ENCODE measurements around the gene SIK2.
A peak's percentile ranks its signal among the peaks of the same experiment; 100 is the strongest.
"Not testable (repeated sequence)": the region's sequence is repeated elsewhere in the genome, so short reads cannot be mapped to it uniquely, and the experiment has no call there.

SIK2 gene

DNA sequence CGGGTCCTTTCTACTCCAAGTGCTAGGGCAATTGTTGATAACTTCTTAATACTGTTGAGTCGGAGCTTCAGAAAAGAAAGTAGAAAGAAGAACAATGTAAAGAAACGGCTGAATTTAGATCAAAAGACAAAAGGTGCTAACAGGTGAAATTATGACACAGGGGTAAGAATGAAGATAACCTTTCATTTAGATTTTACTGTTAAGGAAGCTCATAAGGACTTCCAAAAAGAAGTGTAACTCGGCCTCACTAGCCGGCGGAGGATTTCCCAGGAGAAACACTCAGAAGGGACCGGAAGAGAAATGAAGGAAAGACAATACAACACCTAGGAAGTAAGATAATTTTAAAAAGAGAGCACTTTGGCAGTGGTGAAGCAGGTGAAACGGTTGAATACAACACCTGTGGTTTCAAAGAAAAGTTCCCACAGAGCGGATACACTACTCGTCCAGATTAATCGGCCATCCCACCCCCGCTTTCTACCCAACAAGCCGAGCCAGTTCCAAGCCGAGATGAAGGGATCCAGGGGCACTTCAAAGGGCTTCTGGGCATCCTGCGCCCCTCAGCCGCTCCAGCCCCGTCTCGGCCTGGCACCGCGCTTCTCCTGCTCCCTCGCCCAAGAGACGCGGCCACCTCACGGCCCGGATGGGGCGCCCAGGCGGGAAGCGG lies 163.2 kb downstream of the SIK2 start:
- DNase-seq, result peak; percentile 16

DNA sequence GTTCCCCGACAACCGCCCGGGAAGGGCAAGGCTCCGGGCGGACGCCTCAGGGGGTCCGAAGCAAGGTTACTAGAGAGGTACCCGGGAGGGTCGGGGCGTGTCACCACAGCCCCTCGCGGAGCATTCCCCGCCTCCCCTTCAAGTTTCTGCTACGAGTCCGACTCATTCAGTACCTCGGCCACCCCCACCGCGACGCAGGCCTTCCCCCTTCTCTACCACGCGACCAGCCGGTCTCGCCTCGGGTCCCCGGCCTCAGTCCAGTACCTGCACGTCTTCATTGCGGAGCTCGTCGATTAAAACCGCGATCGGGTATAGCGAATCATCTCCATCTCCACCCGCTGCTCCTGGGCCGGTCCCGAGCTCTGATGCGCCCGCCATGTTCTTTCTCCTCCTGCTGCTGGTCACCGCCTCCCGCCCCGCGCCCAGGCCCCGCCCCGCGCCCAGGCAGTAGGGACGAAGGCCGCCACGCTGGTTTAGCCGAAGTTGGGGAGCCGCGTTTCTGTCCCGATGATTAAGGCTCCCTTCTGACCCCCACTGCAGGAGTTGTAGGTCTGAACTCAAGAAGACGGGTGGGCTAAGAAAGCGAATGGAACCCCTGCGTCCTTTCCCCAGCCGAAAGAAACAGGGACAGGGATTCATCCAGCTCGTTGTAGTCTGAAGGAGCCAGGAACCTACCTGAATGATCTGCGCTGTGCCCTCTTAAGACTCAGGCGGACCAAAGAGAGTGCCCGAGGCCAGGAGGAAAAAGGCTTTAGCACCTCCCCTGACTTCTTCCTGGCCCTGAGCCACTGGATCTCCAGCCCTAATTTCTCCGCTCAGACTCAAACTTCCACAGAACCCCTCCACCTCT lies 164.0 kb downstream of the SIK2 start, which contains the start of gene PPP2R1B:
Gene PPP2R1B (minus strand): TSS at position 406 of the 850 bp plus-strand sequence. CDS start 28 bp downstream, at position 378.
- peak; percentile 81 for DNase-seq

DNA sequence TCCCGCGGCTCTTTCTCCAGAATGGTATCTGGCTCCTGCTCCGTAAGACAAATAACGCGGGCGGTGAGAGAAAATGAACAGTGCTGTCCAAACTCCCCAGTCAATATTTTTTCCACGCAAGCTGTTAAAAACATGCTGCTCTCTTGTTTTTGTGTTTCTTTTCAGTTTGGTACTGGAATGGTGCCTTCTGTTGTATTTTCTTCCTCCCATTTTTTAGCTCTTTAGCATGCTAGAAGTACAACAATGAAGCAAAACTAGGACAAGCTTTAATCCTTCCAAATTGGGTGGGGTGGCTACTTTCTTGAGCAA lies 164.5 kb downstream of the SIK2 start:
- no peak for DNase-seq

DNA sequence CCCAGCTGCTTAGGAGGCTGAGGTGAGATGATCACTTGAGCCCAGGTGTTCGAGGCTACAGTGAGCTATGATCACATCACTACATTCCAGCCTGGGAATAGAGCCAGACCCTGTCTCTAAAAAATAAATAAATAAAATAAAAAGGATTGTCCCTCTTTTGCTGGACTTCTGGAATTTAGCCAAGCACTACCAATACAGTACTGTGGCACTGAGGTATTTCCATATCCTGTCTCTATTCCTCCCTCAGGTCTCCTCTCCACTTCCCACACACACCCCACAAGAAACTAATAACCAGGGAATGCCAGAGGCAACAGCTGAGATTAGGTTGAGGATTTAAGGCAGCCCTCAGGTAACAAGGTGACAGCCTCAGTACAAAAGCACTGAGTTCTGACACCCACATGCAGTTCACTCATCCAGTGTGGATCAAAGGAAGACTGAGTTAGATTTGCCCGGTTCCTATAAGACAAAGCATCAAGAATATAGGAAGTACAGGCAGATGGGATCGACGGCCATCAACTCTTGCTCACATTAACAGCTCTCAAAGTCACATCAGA lies 168.4 kb downstream of the SIK2 start:
- no peak for DNase-seq

DNA sequence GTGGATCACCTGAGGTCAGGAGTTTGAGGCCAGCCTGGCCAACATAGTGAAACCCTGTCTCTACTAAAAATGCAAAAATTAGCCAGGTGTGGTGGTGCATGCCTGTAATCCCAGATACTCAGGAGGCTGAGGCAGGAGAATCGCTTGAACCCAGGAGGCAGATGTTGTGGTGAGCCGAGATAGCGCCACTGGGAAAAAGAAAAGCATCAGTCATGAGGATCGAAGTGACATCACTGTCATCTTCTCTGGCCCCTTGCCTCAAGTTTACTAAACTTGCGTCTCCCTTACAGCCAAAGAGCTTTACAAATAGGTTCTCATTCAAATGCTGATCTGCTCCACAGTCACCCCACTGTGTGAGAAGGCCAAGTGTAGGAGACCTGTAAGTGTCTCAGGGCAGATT lies 169.0 kb downstream of the SIK2 start:
- DNase-seq, result not testable (repeated sequence)

DNA sequence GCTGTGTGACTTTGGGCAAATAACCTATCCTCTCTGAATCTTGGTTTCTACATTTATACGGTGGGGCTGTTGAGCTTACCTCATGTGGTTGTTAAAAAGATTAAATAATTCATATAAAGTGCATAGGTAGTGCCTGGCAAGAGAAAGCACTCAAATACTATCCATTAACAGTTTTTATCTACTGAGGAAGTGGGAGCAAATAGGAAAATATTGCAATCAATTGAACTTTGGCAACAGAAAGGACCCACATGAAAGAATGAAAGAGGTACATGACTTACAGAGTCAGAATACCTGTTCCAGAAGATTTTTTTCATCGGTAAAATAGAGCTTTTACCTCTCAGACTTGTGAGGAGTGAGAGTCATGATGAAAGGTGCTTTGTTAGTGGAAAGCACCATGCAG lies 170.3 kb downstream of the SIK2 start:
- DNase-seq, result no peak

DNA sequence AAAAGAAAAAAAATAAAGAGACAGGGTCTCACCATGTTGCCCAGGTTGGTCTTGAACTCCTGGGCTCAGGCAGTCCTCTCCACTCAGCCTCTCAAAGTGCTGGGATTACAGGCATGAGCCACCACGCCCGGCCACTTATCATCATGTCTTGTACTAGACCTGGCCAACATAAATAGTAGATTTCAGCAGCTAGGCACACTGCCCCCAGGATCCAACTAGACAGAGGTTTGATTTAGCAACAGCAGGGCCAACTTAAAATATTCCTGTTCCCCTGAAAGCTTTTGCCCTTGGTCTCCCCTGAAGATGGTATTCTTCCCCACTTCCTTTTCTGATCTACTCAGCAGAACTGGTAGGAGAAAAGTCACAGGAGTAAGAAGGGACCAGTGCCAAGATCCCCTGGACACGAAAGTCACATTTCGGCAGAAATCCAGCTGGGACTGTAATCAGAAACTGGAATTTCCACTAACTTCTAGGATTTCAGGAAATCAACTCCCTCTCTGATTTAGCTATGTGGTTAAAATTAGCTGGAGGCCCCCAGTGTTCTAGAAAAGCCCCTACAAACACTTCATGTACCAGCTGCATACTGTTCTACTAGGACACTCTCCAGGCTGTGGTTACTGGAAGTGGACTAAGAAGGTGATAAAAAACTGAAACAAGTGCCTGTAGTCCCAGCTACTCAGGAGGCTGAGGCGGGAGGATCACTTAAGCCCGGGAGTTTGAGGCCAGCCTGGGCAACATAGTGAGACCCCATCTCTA lies 172.9 kb downstream of the SIK2 start:
- DNase-seq, result no peak

DNA sequence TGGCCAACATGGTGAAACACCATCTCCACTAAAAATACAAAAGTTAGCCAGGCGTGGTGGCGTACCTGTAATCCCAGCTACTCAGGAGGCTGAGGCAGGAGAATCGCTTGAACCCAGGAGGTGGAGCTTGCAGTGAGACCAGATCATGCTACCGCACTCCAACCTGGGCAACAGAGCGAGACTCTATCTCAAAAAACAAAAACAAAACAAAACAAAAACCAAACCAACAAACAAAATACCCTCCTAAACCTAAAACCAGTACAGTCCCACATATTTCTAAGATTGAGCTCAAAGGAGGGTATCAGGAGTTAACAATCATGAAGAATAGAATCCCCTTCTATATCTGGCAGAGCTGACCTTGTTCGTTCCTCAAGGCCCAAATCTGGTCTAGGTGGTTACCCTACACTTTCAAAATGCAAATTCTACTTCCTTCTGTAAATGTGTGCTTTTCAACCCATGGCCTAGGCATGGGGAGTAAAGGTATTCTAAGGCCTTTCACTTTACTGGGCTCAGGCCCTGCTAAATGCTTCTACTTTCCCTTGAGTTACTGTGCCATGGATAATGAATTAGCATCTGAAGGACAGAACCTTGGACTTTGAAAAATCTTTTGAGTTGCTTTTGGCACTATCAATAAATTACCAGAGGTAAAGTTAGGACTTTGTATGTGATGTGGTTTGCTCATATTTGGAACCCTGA lies 174.3 kb downstream of the SIK2 start:
- DNase-seq, result no peak

DNA sequence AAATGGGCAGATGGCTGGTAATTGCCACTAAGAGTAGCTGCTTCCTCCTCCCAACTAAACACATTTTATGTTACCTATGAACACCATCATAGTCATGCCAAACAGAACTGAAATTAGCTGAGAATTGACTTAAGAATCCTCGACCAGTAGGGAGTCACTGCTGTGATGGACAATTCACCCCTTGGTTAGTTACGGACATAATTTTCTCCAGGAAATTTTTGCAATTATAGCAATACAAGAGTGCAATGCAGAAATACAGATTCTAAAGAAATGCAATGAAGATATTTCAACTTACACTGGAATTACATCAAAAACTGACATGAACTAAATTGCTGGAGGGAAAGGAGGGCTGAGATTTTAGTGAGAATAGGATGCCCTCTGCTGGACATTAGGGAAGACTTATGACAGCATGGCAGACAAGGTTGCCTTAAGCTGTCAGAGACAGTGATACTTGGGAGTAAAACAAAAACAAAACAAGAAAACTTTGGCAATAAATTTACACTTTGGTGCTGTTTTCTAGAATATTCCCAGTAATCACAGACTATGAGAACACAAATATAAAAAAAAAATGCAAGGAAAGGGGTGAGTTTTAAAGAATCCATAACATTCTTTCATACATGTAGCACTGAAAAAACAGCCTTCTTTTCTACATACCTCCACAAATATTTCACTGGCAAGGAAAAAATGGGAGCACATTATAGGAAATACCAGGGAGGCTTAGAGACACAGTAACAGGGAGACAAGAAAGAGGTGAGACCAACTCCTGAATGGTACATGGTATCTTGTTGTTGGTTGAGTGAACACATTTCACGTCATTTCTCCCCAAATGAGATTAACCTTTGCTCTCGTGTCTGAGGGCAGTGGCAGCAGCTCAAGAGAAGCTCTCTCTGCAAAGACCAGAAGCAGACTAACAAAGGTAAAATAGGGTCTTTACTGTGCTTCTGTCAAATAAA lies 175.1 kb downstream of the SIK2 start:
- DNase-seq, result peak; percentile 84

DNA sequence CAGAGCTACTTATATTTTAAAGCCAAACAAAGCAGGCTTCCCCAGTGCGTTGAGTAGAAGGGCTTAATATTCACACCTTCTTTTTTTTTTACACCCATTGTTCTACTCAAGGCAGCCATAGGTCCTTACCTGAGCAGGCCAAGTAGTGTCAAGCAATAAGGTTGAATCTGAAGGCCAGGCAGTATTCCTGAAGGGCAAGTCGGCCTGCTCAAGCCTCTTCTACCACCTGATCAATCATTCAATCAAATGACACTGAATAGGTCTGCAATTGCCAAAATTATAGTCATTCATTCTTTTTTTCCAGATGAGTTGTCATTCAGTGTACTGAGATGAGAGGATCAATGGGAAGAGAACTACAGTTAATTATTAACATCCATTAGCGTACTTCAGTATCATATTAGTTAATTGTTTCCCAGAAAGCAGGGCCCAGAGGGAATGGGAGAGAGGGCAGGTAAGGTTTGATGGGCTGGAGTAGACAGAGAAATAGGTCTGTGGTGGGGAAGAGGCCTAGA lies 175.9 kb downstream of the SIK2 start:
- DNase-seq, result no peak

DNA sequence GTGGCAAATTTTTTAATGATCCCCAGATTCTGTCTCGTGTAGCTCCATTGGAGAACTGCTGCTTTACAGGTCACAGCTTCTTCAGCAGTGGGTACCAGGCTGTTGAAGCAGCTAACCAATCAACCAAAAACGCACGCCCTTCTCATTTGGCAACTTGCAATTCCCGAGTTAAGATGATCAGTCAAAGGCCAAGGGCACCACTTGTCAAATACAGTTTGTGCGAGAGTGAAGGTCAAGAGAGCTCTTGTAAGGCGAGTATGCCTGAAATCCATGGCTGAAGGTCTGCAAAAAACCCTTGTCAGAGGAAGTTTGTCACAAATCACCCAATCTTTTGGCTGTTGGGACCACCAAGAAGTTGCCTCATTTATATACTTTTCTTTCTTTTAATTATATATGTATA lies 176.9 kb downstream of the SIK2 start:
- DNase-seq, result no peak

Measured in hematopoietic multipotent progenitor cell treated with erythropoietin and hydrocortisone succinate and interleukin-3 and kit ligand, for 8 days (in vitro differentiated cells).